PC-3 (cell line): ENCODE data around the gene MYBPH. TPM values are rescaled to one million over a fixed set of nuclear protein-coding genes. Genes with fewer than 3 reads are reported as not detected.
A peak's percentile ranks its signal among the peaks of the same experiment; 100 is the strongest.

Experiments used
- ATAC-seq: fragments of 200-7000 bp; cut with Tn5 transposase; 2 replicates; pipeline ENCODE4 v1.9.1; 2020; ENCODE audit warnings: mild to moderate bottlenecking, moderate library complexity
- BruUV-seq: library from RNA; stranded (reverse); fragments of 400-500 nt; replicated peaks from 2 replicates; lab custom pipeline; 2021; lab: Mats Ljungman, UMichigan
- CTCF ChIA-PET: fragments of 300-600 bp; sonication (Branson Sonifier 250); formaldehyde crosslinking; loops from one replicate; lab custom pipeline; 2022; ENCODE audit warnings: antibody characterized with exemption; lab: Charles Lee
- POLR2A ChIA-PET: fragments of 300-600 bp; sonication (Branson Sonifier 250); formaldehyde crosslinking; loops from one replicate; lab custom pipeline; 2022; ENCODE audit warnings: antibody characterized with exemption; ENCODE audit not compliant: unreplicated experiment; lab: Charles Lee
- DNase-seq: peaks from one replicate; pipeline ENCODE4 v3.0.0-alpha.2; 2015
- H2AFZ ChIP-seq: fragments of 300-600 bp; sonication (generic); 2 replicates; pipeline ENCODE4 v1.6.0; 2016; ENCODE audit warnings: antibody characterized with exemption, low read length
- H3F3A ChIP-seq: fragments of 300-600 bp; sonication (generic); one replicate; pipeline ENCODE4 v1.6.0; 2017; ENCODE audit warnings: antibody characterized with exemption, low read length, control low read depth, mild to moderate bottlenecking; ENCODE audit not compliant: unreplicated experiment
- H3K27ac ChIP-seq: fragments of 300-600 bp; sonication (generic); 2 replicates; pipeline ENCODE4 v1.5.1; 2016; ENCODE audit warnings: mild to moderate bottlenecking, low read length
- H3K27me3 ChIP-seq: fragments of 300-600 bp; sonication (generic); 2 replicates; pipeline ENCODE4 v1.6.1; 2016; ENCODE audit warnings: low read length, mixed read lengths
- H3K36me3 ChIP-seq: fragments of 300-600 bp; sonication (generic); 2 replicates; pipeline ENCODE4 v1.6.1; 2016; ENCODE audit warnings: low read depth, mixed run types, low read length, mixed read lengths
- H3K4me1 ChIP-seq: fragments of 300-600 bp; sonication (generic); 2 replicates; pipeline ENCODE4 v1.5.1; 2016; ENCODE audit warnings: low read length; ENCODE audit not compliant: insufficient read depth
- H3K4me2 ChIP-seq: fragments of 300-600 bp; sonication (generic); 2 replicates; pipeline ENCODE4 v1.6.0; 2016; ENCODE audit warnings: low read length
- H3K4me3 ChIP-seq: fragments of 300-600 bp; sonication (generic); 2 replicates; pipeline ENCODE4 v1.5.1; 2016; ENCODE audit warnings: mild to moderate bottlenecking, low read length, mixed read lengths
- H3K79me2 ChIP-seq: fragments of 300-600 bp; sonication (generic); 2 replicates; pipeline ENCODE4 v1.6.1; 2017; ENCODE audit warnings: low read length, mixed read lengths
- H3K9ac ChIP-seq: fragments of 300-600 bp; sonication (generic); 2 replicates; pipeline ENCODE4 v1.6.0; 2016; ENCODE audit warnings: mild to moderate bottlenecking, low read length
- H3K9me2 ChIP-seq: fragments of 300-600 bp; sonication (generic); replicated peaks from 2 replicates; pipeline ENCODE4 v1.6.1; 2016; ENCODE audit warnings: mixed run types, low read length, mixed read lengths
- H3K9me3 ChIP-seq: fragments of 300-600 bp; sonication (generic); 2 replicates; pipeline ENCODE4 v1.6.1; 2016; ENCODE audit warnings: low read length, mixed read lengths
- H4K20me1 ChIP-seq: fragments of 300-600 bp; sonication (generic); 2 replicates; pipeline ENCODE4 v1.6.1; 2016; ENCODE audit warnings: low read length, mixed read lengths
- EZH2 ChIP-seq: fragments of 300-600 bp; sonication (generic); IDR thresholded peaks from one replicate; pipeline ENCODE4 v1.6.1; 2017; ENCODE audit warnings: antibody characterized with exemption, mild to moderate bottlenecking, low read length; ENCODE audit not compliant: unreplicated experiment
- EZH2phosphoT487 ChIP-seq: fragments of 300-600 bp; sonication (generic); IDR thresholded peaks from 2 replicates; pipeline ENCODE4 v1.6.1; 2018; ENCODE audit warnings: mild to moderate bottlenecking, antibody characterized with exemption, low read length, borderline replicate concordance
- intact Hi-C: fragments of 100-400 bp; cut with micrococcal nuclease; formaldehyde crosslinking; loops from 2 replicates; pipeline ENCODE4 v1.9.0; 2023
- total RNA-seq: library from RNA; depleted of rRNA; stranded (reverse); fragments of >200 nt; gene quantifications from 2 replicates; pipeline ENCODE4 v1.2.3, GENCODE V29; 2014
- TF ChIP-seq, protein P1 (sequence below): fragments of 300-600 bp; sonication (generic); conservative IDR thresholded peaks from 2 replicates; pipeline ENCODE4 v1.5.1; 2017; ENCODE audit warnings: antibody characterized with exemption, low read depth, mild to moderate bottlenecking, low read length

The MYBPH gene
- total RNA-seq, 1 experiment from 2014 or later: not detected

DNA sequence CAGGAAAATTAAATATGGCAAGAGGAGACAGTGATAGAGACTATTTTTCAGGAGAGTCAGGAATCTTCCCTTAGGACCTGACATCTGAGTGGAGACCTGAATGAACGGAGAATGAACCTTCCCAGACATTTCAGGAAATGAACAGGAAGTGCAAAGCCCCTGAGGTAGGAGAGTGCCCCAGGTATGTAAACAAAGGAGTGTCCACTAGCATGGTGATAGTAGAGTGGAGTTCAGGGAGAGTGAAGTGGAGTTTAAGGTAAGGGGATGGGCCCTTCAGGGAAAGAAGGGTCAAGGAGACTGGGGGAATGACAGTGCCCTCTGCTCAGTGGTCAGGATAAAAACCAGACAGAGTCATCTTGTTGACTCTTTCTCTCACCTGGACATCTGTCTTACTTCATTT, 19.3 kb downstream of the MYBPH start:
- ChIA-PET CTCF (no interaction called here), POLR2A (no interaction called here)
- Histone ChIP-seq H3K4me1 (peaks cover 42% of the 10 kb centered on the region), H3F3A (peaks cover 4% of the 10 kb centered on the region), H3K4me3 (no peak overlapping the region), H3K79me2 (no peaks in the 10 kb centered on the region), H2AFZ (no peak overlapping the region), H4K20me1 (no peaks in the 10 kb centered on the region), H3K4me2 (peak overlapping the region; percentile 9; the same call in 1 of the 2 replicates), H3K36me3 (no peaks in the 10 kb centered on the region), H3K27ac (no peak overlapping the region), H3K9me2 (no peaks in the 10 kb centered on the region), H3K27me3 (peaks cover 11% of the 10 kb centered on the region), H3K9ac (no peak overlapping the region), H3K9me3 (peaks cover 11% of the 10 kb centered on the region; the same call in 1 of the 2 replicates)
- peak; percentile 44 for DNase-seq
- no TSS peak for BruUV-seq
- TF ChIP-seq, protein P1, sequence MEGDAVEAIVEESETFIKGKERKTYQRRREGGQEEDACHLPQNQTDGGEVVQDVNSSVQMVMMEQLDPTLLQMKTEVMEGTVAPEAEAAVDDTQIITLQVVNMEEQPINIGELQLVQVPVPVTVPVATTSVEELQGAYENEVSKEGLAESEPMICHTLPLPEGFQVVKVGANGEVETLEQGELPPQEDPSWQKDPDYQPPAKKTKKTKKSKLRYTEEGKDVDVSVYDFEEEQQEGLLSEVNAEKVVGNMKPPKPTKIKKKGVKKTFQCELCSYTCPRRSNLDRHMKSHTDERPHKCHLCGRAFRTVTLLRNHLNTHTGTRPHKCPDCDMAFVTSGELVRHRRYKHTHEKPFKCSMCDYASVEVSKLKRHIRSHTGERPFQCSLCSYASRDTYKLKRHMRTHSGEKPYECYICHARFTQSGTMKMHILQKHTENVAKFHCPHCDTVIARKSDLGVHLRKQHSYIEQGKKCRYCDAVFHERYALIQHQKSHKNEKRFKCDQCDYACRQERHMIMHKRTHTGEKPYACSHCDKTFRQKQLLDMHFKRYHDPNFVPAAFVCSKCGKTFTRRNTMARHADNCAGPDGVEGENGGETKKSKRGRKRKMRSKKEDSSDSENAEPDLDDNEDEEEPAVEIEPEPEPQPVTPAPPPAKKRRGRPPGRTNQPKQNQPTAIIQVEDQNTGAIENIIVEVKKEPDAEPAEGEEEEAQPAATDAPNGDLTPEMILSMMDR: no peak
- no peak for TF ChIP-seq EZH2
- no peak for ATAC-seq
- intact Hi-C loops: no loop called here

DNA sequence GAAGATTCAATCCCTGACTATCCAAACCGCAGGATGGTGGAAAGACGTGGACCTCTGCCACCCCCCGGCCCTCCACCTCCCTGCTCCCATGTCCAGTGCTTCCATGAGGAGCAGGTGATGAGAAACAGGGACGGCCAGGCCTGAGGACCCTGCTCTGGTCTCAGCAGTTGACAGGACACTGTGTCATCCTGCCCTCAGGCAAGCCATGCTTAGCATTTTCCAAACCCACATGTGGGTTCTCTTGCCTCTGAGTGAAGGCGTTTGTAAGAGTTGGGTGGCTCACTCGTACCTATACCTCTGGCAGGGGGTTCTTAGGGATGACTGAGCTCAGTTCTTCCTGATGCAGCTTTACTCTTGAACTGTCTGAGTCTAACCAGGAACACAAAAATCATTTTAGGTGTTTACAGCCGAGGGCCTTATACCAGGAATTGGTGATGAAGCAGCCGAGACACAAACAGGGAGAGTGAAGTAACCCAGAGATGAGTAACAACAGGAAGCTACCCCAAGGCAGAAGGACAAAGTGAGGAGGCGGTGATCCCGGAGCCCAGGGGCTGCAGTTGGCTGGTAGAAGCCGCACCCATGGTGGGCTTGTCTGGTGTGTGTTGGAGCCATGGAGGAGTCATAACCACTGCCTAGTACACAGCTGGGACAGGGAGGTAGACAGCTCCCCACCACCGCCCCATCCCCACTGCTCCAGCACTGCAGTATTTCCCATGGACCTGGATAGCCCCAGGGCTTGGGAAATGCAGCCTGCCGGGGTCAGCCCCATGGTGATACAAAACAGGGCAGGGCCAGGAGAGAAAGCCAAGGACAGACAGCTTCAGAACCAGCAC, 21.4 kb downstream of the MYBPH start:
- Histone ChIP-seq H3K9ac (no peak overlapping the region), H2AFZ (peak overlapping the region; percentile 48), H3K9me2 (no peaks in the 10 kb centered on the region), H4K20me1 (no peaks in the 10 kb centered on the region), H3F3A (peaks cover 4% of the 10 kb centered on the region), H3K9me3 (peaks cover 11% of the 10 kb centered on the region; the same call in 1 of the 2 replicates), H3K4me2 (peak overlapping the region; percentile 52), H3K4me3 (peak overlapping the region; percentile 35; the same call in 1 of the 2 replicates), H3K36me3 (no peaks in the 10 kb centered on the region), H3K79me2 (no peaks in the 10 kb centered on the region), H3K4me1 (peaks cover 42% of the 10 kb centered on the region), H3K27me3 (no peaks in the 10 kb centered on the region), H3K27ac (peak overlapping the region; percentile 64)
- BruUV-seq: no TSS peak
- DNase-seq (peak; percentile 81), ATAC-seq (peak; percentile 33)
- ChIA-PET CTCF (interaction anchor here (0.5 kb wide), 1 partner anchor 61 kb away, joined by 3 read pairs; no protein-coding TSS in a partner anchor), POLR2A (no interaction called here)
- intact Hi-C loops: no loop called here
- TF ChIP-seq, protein P1: no peak
- TF ChIP-seq EZH2phosphoT487 (no peak), EZH2 (no peak)
